Measurements from ENCODE around the gene RAD51B. TPM values are rescaled to one million over a fixed set of nuclear protein-coding genes. Genes with fewer than 3 reads are reported as not detected.

RAD51B gene
- total RNA-seq, 1 donor from 2014 or later: 28.5 TPM

DNA sequence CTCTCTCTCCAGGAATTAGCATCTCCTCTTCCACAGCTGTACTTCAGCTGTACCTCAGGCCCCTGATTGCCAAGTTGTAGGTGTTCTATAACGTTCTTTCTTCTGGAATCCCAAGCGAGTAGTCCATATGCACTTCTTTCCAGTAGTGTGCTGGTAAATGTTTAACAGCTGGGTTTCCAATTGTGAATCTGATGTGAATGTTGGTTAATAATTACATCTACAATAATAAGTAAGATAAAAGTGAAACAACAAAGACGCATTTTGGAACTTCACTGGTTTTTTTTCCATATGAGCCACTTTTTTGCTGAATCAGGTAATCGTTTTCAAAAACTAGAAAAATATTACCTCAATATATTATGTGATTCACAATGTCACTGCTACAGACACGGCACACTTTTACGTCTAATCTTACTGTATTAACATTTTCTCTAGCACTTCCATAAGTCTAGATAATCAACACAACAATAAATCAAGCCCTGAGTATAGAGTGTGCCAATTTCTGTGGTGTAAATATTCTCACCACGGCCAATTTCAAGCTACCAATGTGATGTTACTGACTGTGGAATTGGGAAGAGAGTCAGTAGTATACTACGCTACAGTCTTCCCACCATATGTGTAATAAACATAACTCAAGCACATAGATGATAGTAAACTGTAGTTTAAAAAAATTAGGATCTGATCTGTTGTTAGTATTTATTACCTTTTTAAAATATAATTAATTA lies 860.3 kb downstream of the RAD51B start:
- no peaks in the 10 kb centered on the region for H3K36me3 ChIP-seq
- no peaks in the 10 kb centered on the region for H3K27me3 ChIP-seq
- DNase-seq (ENCODE audit: extremely low spot score in 2 of 2): no peak
- H3K4me1 ChIP-seq: peaks cover 74% of the 10 kb centered on the region
- peak overlapping the region; percentile 85 for H3K27ac ChIP-seq
- TF ChIP-seq, protein P1, sequence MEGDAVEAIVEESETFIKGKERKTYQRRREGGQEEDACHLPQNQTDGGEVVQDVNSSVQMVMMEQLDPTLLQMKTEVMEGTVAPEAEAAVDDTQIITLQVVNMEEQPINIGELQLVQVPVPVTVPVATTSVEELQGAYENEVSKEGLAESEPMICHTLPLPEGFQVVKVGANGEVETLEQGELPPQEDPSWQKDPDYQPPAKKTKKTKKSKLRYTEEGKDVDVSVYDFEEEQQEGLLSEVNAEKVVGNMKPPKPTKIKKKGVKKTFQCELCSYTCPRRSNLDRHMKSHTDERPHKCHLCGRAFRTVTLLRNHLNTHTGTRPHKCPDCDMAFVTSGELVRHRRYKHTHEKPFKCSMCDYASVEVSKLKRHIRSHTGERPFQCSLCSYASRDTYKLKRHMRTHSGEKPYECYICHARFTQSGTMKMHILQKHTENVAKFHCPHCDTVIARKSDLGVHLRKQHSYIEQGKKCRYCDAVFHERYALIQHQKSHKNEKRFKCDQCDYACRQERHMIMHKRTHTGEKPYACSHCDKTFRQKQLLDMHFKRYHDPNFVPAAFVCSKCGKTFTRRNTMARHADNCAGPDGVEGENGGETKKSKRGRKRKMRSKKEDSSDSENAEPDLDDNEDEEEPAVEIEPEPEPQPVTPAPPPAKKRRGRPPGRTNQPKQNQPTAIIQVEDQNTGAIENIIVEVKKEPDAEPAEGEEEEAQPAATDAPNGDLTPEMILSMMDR (IDR thresholded peaks at IDR 0.05): no peak
- no peak for TF ChIP-seq POLR2A (IDR thresholded peaks at IDR 0.05)
- TF ChIP-seq POLR2AphosphoS5 (IDR thresholded peaks at IDR 0.05; ENCODE audit: insufficient read depth in 1 of 2, low read depth in 1 of 2): no peak
- intact Hi-C loops (cut with DNase I): loop anchor here (5.0 kb wide), 1 partner anchor 112 kb away; the partner anchor contains the start of gene ZFP36L1
- H3K4me3 ChIP-seq: no peak overlapping the region
- no peaks in the 10 kb centered on the region for H3K9me3 ChIP-seq

GRCh38 chr14:68680541-68681051 lies 861.0 kb downstream of the RAD51B start:
- Histone ChIP-seq H3K4me3 (no peak overlapping the region), H3K36me3 (no peaks in the 10 kb centered on the region), H3K4me1 (peaks cover 67% of the 10 kb centered on the region), H3K27me3 (no peaks in the 10 kb centered on the region), H3K9me3 (no peaks in the 10 kb centered on the region), H3K27ac (peak overlapping the region; percentile 85)
- intact Hi-C loops (cut with DNase I): loop anchor here (5.0 kb wide), 1 partner anchor 112 kb away; the partner anchor contains the start of gene ZFP36L1
- DNase-seq (ENCODE audit: extremely low spot score in 2 of 2): no peak
- no peak for TF ChIP-seq POLR2A (IDR thresholded peaks at IDR 0.05)
- TF ChIP-seq POLR2AphosphoS5 (IDR thresholded peaks at IDR 0.05; ENCODE audit: insufficient read depth in 1 of 2, low read depth in 1 of 2): peak in 1 of 2 donors; percentile 70

DNA sequence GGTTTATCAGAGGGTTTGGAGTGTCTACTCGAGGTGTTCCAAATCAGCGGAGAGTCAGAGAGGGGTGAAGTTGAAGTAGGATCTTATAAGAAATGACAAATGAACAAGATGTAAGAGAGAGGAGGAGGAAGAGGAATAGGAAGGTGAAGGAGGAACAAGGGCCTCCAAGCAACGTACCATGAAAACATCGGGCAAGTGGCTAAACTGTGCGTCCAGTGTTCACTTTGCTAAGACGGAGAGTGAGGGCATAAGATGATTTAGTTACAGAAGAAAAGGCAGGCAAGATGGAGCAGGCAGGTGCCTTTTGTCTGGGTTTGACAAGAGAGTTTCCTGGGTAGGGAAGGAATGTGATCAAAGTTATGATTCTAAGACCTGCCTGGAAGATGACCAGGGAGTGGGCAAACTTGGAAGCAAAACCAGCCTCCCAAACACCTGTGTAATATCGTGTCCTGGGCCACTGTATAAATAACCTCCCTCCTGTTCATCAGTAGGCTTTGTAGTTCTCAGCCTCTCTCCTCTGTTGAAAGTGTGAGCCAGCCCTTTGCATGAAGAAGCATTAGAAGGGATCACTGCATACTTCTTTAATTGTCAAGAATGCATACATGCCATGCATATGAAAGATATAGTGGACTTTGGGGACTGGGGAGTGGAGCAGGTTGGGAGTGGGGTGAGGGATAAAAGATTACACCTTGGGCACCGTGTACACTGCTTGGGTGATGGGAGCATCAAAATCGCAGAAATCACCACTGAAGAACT lies 861.9 kb downstream of the RAD51B start:
- Histone ChIP-seq H3K27me3 (no peaks in the 10 kb centered on the region), H3K27ac (peak overlapping the region; percentile 85), H3K4me1 (peaks cover 65% of the 10 kb centered on the region), H3K9me3 (no peaks in the 10 kb centered on the region), H3K36me3 (no peaks in the 10 kb centered on the region), H3K4me3 (no peak overlapping the region)
- no peak for TF ChIP-seq POLR2A (IDR thresholded peaks at IDR 0.05)
- TF ChIP-seq, protein P1 (IDR thresholded peaks at IDR 0.05): no peak
- no peak for TF ChIP-seq POLR2AphosphoS5 (IDR thresholded peaks at IDR 0.05; ENCODE audit: insufficient read depth in 1 of 2, low read depth in 1 of 2)
- intact Hi-C loops (cut with DNase I): loop anchor here (5.0 kb wide), 1 partner anchor 111 kb away; the partner anchor contains the start of gene ZFP36L1
- DNase-seq (ENCODE audit: extremely low spot score in 2 of 2): no peak

DNA sequence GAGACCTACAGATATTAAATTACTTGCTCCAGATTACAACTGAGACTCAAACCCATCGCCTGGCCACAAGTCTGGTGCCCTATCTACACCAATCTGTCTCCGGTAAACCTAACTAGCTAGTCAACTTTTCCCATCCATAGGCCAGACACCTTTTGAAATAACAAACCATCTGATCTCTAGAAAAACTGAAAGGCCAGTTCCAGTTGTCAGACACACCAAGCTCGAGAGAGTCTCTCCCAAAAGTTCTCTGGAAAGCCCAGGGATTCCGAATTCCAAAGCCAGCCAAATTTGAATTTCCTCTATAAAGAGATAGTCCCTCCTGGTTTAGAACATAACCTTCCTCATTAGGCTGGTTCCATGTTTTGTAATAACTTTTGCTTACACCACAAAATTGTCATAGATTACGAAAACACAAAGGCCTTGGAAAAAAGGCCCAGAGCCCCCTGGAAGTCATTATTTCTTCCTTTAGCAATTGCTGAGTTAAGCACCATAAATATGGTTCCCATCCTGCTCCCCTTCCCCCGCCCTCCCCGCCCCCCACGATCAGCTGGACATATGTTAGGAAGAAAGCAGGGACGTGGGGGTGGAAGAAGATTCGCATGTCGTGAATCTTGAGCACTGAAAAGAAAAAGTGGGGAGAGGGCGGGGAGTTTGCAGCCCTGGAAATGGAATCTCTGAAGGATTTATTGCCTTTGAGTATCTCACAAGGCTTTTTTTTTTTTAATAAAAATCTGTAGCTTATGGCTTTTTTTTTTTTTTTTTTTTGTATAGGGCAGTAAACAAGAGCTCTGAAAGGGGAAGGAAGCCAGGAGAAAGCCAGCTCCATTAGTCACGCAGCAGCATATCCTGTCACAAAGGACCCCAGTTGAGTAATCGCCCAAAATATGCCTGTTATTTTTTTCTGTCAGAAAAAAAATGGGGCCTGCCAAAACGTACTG lies 862.9 kb downstream of the RAD51B start:
- TF ChIP-seq POLR2A (IDR thresholded peaks at IDR 0.05): no peak
- TF ChIP-seq, protein P1 (IDR thresholded peaks at IDR 0.05): no peak
- TF ChIP-seq POLR2AphosphoS5 (IDR thresholded peaks at IDR 0.05; ENCODE audit: insufficient read depth in 1 of 2, low read depth in 1 of 2): peak in 1 of 2 donors; percentile 69
- Histone ChIP-seq H3K9me3 (no peaks in the 10 kb centered on the region), H3K36me3 (no peaks in the 10 kb centered on the region), H3K4me3 (peak overlapping the region in 1 of 2 donors; percentile 21), H3K4me1 (peaks cover 57% of the 10 kb centered on the region), H3K27me3 (no peaks in the 10 kb centered on the region), H3K27ac (peak overlapping the region; percentile 85)
- no peak for DNase-seq (ENCODE audit: extremely low spot score in 2 of 2)
- intact Hi-C loops (cut with DNase I): loop anchor here (5.0 kb wide), 1 partner anchor 110 kb away; the partner anchor contains the start of gene ZFP36L1

Data from vagina (tissue), 2 donors.